ENCODE measurements around the gene TMEM219. TPM values are rescaled to one million over a fixed set of nuclear protein-coding genes. Genes with fewer than 3 reads are reported as not detected.

Gene TMEM219
- total and polyA plus RNA-seq, 2 experiments from 2014 or later, result 106 to 189 TPM

DNA sequence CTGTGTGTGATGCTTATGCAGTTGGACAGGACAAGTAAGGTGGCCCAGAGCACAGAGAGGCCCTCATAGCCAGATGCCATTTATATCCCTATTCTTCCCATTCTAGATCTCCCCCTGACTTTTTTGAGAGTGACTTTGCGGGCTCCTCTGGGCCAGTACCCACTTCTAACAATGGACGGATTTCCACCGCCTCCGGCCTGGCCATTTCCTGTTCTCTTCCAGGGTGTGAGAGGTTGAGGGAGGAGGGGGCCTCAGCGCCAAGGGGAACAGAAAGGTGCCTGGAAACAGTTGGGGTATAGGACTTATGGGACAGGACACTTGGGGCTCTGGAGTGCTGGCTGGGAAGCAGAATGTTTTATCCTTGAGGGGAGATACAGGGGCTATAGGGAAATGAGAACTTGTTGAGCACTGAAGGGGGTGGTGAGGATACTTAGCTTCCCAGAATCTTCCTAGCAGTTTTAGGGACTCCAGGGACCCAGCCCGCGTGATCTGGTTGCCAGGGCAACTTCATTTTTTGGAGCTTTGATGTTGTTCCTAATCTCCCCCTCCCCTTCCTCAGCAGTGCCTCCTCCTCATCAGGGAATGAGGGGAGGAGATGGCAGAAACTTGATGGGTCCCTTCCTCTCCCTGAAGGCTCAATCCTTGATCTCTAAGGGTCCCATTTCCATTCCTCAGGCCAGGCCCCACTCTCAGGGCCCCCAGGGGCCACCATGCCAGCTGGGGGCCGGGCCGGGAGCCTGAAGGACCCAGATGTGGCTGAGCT lies 15.4 kb downstream of the TMEM219 start:
- no peak for TF ChIP-seq EZH2phosphoT487 (IDR thresholded peaks at IDR 0.05; ENCODE audit: low read depth, severe bottlenecking, unreplicated experiment)
- TF ChIP-seq, protein P1, sequence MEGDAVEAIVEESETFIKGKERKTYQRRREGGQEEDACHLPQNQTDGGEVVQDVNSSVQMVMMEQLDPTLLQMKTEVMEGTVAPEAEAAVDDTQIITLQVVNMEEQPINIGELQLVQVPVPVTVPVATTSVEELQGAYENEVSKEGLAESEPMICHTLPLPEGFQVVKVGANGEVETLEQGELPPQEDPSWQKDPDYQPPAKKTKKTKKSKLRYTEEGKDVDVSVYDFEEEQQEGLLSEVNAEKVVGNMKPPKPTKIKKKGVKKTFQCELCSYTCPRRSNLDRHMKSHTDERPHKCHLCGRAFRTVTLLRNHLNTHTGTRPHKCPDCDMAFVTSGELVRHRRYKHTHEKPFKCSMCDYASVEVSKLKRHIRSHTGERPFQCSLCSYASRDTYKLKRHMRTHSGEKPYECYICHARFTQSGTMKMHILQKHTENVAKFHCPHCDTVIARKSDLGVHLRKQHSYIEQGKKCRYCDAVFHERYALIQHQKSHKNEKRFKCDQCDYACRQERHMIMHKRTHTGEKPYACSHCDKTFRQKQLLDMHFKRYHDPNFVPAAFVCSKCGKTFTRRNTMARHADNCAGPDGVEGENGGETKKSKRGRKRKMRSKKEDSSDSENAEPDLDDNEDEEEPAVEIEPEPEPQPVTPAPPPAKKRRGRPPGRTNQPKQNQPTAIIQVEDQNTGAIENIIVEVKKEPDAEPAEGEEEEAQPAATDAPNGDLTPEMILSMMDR (IDR thresholded peaks at IDR 0.05; ENCODE audit: poor library complexity), result no peak
- TF ChIP-seq EZH2 (IDR thresholded peaks at IDR 0.05; ENCODE audit: borderline replicate concordance), result no peak
- H3K9me2 ChIP-seq (replicated peaks; ENCODE audit: insufficient read depth), result no peaks in the 10 kb centered on the region
- no peaks in the 10 kb centered on the region for H3K36me3 ChIP-seq (replicated peaks; ENCODE audit: insufficient read depth, low read depth)
- no peak overlapping the region for H3K27ac ChIP-seq
- no peak for DNase-seq (ENCODE audit: low spot score)
- H3K4me1 ChIP-seq (ENCODE audit: insufficient read depth), result peaks cover 20% of the 10 kb centered on the region
- no peak overlapping the region for H3K4me3 ChIP-seq
- peaks cover 41% of the 10 kb centered on the region for H3K79me2 ChIP-seq
- peaks cover 43% of the 10 kb centered on the region for H4K20me1 ChIP-seq (ENCODE audit: insufficient read depth, poor library complexity, severe bottlenecking)
- H3K4me2 ChIP-seq, result peak overlapping the region; percentile 99
- no peak overlapping the region for H2AFZ ChIP-seq
- WGBS (ENCODE audit: low lambda C conversion rate, missing lambda C conversion rate), result 83% methylated on average over 9 of the region's 9 CpGs
- no peaks in the 10 kb centered on the region for H3K9me3 ChIP-seq (ENCODE audit: low read depth)
- no peaks in the 10 kb centered on the region for H3K27me3 ChIP-seq

DNA sequence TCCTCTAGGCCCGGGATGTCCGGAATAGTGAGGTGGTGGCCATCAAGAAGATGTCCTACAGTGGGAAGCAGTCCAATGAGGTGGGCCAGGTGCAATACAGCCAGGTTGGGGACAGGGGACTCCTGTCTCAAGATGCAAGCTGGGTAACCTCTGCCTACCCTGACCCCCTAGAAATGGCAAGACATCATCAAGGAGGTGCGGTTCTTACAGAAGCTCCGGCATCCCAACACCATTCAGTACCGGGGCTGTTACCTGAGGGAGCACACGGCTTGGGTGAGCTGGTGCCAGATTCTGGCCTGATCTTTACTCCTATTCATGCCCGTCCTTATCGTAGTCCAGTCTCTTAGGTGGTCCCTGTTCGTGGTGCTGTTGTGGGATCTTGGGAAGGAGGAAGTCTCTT lies 16.2 kb downstream of the TMEM219 start:
- Histone ChIP-seq H3K9me3 (ENCODE audit: low read depth) (no peaks in the 10 kb centered on the region), H2AFZ (no peak overlapping the region), H3K4me2 (no peak overlapping the region), H3K27me3 (no peaks in the 10 kb centered on the region), H3K4me3 (no peak overlapping the region), H3K27ac (no peak overlapping the region), H3K9me2 (replicated peaks; ENCODE audit: insufficient read depth) (no peaks in the 10 kb centered on the region), H3K36me3 (replicated peaks; ENCODE audit: insufficient read depth, low read depth) (no peaks in the 10 kb centered on the region), H3K4me1 (ENCODE audit: insufficient read depth) (peaks cover 20% of the 10 kb centered on the region), H4K20me1 (ENCODE audit: insufficient read depth, poor library complexity, severe bottlenecking) (peaks cover 43% of the 10 kb centered on the region), H3K79me2 (peaks cover 41% of the 10 kb centered on the region)
- TF ChIP-seq EZH2phosphoT487 (IDR thresholded peaks at IDR 0.05; ENCODE audit: low read depth, severe bottlenecking, unreplicated experiment), result no peak
- no peak for DNase-seq (ENCODE audit: low spot score)
- WGBS (ENCODE audit: low lambda C conversion rate, missing lambda C conversion rate), result 97% methylated on average over 9 of the region's 9 CpGs

DNA sequence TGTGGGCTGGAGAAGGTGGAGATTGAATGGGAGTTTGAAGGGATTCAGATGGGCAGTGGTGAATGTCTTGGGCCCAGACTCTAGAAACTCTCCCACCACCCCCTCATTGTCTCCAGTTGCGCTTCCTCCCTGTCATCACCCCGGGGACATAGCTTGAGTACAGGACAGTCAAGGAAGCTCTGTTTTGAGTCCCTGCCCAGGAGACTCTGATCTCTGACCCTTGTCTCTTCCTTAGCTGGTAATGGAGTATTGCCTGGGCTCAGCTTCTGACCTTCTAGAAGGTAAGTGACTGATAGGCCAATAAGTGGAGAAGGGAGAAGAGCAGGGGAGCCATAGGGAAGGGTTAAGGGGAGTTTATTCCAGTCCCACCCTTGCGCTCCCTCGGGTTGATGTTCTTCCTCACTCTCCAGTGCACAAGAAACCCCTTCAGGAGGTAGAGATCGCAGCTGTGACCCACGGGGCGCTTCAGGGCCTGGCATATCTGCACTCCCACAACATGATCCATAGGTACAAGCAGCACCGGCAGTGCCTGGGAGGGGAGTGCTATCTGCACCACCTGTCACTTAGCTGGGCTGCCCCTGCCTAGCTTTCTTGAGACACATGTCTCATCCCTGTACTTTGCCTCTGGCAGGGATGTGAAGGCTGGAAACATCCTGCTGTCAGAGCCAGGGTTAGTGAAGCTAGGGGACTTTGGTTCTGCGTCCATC lies 16.8 kb downstream of the TMEM219 start:
- no peak overlapping the region for H3K4me2 ChIP-seq
- 97% methylated on average over 9 of the region's 9 CpGs for WGBS (ENCODE audit: low lambda C conversion rate, missing lambda C conversion rate)
- H3K4me1 ChIP-seq (ENCODE audit: insufficient read depth), result peaks cover 20% of the 10 kb centered on the region
- H2AFZ ChIP-seq, result no peak overlapping the region
- TF ChIP-seq EZH2 (IDR thresholded peaks at IDR 0.05; ENCODE audit: borderline replicate concordance) (no peak), EZH2phosphoT487 (IDR thresholded peaks at IDR 0.05; ENCODE audit: low read depth, severe bottlenecking, unreplicated experiment) (no peak)
- TF ChIP-seq, protein P1 (IDR thresholded peaks at IDR 0.05; ENCODE audit: poor library complexity), result no peak
- no peaks in the 10 kb centered on the region for H3K36me3 ChIP-seq (replicated peaks; ENCODE audit: insufficient read depth, low read depth)
- DNase-seq (ENCODE audit: low spot score), result no peak
- H3K79me2 ChIP-seq, result peaks cover 41% of the 10 kb centered on the region
- H3K9me2 ChIP-seq (replicated peaks; ENCODE audit: insufficient read depth), result no peaks in the 10 kb centered on the region
- no peak overlapping the region for H3K4me3 ChIP-seq
- H4K20me1 ChIP-seq (ENCODE audit: insufficient read depth, poor library complexity, severe bottlenecking), result peaks cover 43% of the 10 kb centered on the region
- H3K27ac ChIP-seq, result no peak overlapping the region
- no peaks in the 10 kb centered on the region for H3K9me3 ChIP-seq (ENCODE audit: low read depth)
- H3K27me3 ChIP-seq, result no peaks in the 10 kb centered on the region
